Epithelial cell of esophagus (primary cell): ENCODE measurements around the gene SPIB.
"Not testable (repeated sequence)": the region's sequence is repeated elsewhere in the genome, so short reads cannot be mapped to it uniquely, and the experiment has no call there.

Experiments
- DNase-seq: peaks from one replicate; pipeline ENCODE4 v3.0.0; 2010; ENCODE audit warnings: low read depth
- H3K4me3 ChIP-seq: 2 replicates; pipeline ENCODE4 v1.5.1; 2011; ENCODE audit warnings: mild to moderate bottlenecking, low read length, control low read depth
- CTCF ChIP-seq: IDR thresholded peaks from 2 replicates; pipeline ENCODE4 v1.5.1; 2011; ENCODE audit warnings: low read depth, mild to moderate bottlenecking, low read length, control low read depth, inconsistent platforms; ENCODE audit not compliant: insufficient read depth; ENCODE audit errors: missing control alignments

SPIB gene

GRCh38 chr19:50468818-50469217, 50.1 kb downstream of the SPIB start:
- DNase-seq = no peak
- H3K4me3 ChIP-seq = no peak overlapping the region
- no peak for TF ChIP-seq CTCF

GRCh38 chr19:50473336-50473735, 54.6 kb downstream of the SPIB start:
- not testable (repeated sequence) for H3K4me3 ChIP-seq, DNase-seq

- TF ChIP-seq CTCF = no peak
- no peak overlapping the region for H3K4me3 ChIP-seq
- DNase-seq = no peak
These were observed 56.4 kb downstream of the SPIB start for GRCh38 chr19:50475101-50475568.

- peak overlapping the region; percentile 19 for H3K4me3 ChIP-seq
- no peak for TF ChIP-seq CTCF
- DNase-seq = no peak
These were observed 57.0 kb downstream of the SPIB start for GRCh38 chr19:50475736-50476223.

- TF ChIP-seq CTCF = no peak
- peak; percentile 96 for DNase-seq
- H3K4me3 ChIP-seq = peak within 1 kb of the TSS; percentile 80
These were observed 57.6 kb downstream of the SPIB start, which contains the start of the genes EMC10 and GARIN5A for GRCh38 chr19:50476224-50476906. TSS of gene EMC10 (plus strand) at chr19:50476507. CDS start at chr19:50476545, 38 bp downstream. TSS of gene GARIN5A (minus strand) at chr19:50476848. CDS start at chr19:50476388, 460 bp downstream.

GRCh38 chr19:50476907-50477238, 58.1 kb downstream of the SPIB start:
- TF ChIP-seq CTCF = no peak
- peak overlapping the region; percentile 80 for H3K4me3 ChIP-seq
- no peak for DNase-seq

- no peak overlapping the region for H3K4me3 ChIP-seq
- no peak for DNase-seq
- TF ChIP-seq CTCF = no peak
These were observed 59.2 kb downstream of the SPIB start for GRCh38 chr19:50477751-50478515.
